Daoy (cell line): ENCODE results near the gene NBPF8. TPM values are rescaled to one million over a fixed set of nuclear protein-coding genes. Genes with fewer than 3 reads are reported as not detected.
"Not testable (repeated sequence)": the region's sequence is repeated elsewhere in the genome, so short reads cannot be mapped to it uniquely, and the experiment has no call there.

ENCODE experiments used
- DNase-seq: peaks from one replicate; pipeline ENCODE4 v3.0.0-alpha.2; 2015; ENCODE audit warnings: low read depth
- total RNA-seq: library from RNA; depleted of rRNA; stranded (reverse); fragments of >200 nt; shearing (Covaris generic); gene quantifications from 2 replicates; pipeline ENCODE4 v1.2.3, GENCODE V29; 2014; rRNA removed

NBPF8 gene, protein sequence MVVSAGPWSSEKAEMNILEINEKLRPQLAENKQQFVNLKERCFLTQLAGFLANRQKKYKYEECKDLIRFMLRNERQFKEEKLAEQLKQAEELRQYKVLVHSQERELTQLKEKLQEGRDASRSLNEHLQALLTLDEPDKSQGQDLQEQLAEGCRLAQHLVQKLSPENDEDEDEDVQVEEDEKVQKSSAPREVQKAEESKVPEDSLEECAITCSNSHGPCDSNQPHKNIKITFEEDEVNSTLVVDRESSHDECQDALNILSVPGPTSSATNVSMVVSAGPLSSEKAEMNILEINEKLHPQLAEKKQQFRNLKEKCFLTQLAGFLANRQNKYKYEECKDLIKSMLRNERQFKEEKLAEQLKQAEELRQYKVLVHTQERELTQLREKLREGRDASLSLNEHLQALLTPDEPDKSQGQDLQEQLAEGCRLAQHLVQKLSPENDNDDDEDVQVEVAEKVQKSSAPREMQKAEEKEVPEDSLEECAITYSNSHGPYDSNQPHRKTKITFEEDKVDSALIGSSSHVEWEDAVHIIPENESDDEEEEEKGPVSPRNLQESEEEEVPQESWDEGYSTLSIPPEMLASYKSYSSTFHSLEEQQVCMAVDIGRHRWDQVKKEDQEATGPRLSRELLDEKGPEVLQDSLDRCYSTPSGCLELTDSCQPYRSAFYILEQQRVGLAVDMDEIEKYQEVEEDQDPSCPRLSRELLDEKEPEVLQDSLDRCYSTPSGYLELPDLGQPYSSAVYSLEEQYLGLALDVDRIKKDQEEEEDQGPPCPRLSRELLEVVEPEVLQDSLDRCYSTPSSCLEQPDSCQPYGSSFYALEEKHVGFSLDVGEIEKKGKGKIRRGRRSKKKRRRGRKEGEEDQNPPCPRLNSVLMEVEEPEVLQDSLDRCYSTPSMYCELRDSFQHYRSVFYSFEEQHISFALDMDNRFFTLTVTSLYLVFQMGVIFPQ
- total RNA-seq, result 7.1 and 8.7 TPM in 2 replicates

DNA sequence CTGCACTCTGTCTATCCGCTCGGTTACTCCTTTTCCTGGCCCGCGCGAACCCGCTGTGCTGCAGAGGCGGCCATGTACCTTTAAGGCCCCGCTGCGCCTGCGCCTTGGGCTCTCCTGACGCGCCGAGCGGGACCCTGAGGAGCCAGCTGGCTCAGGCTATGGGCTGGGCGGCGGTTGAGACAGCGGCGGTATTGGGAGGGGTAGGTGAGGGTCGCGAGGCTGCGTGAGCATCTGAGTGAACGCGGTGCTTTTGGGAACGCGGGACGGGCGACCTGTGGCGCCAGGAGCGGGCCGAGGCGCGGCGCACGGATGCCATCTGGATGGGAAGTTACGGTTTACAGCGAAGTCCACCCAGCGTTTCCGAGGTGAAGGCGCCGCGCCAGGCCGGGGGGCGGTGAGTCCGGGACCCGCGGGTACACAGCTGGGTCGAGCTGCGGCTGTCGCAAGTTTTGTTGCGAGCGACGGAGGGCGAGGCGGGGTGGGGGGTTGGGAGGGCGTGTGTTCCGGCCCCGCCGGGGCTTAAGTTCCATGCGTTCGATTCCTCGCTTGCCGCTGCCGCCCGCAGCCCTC is at the start of gene NBPF8:
TSS of gene NBPF8 (plus strand) at position 125 of the 570 bp plus-strand sequence. CDS start 21,488 bp downstream, outside the sequence.
- peak; percentile 86 for DNase-seq

GRCh38 chr1:120367709-120368108 is 47.1 kb upstream of the NBPF8 start:
- DNase-seq, result not testable (repeated sequence)

DNA sequence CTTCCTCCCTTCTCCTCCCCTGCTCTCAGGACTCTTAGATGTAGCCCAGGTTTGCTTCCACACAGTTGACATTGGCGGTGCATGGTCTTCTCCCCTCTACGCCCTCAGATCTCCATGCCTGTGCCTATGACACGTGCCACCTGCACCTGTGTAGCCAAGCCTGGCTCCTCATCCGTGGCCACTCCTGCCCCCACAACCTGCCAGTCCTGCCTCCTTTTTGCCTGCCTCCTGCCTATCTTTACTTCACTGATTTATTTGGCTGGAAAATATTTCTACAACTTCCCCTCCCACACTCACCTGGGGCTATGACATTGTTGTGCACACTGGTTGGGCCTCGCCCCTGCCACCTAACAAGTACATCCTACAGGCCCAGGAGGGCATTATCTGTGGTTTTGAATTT is 28.2 kb upstream of the NBPF8 start:
- not testable (repeated sequence) for DNase-seq

GRCh38 chr1:120388597-120389126 is 26.2 kb upstream of the NBPF8 start:
- DNase-seq, result peak; percentile 64

GRCh38 chr1:120391365-120391764 is 23.5 kb upstream of the NBPF8 start:
- DNase-seq, result not testable (repeated sequence)

GRCh38 chr1:120393316-120394232 is 21.3 kb upstream of the NBPF8 start:
- DNase-seq, result not testable (repeated sequence)

- DNase-seq, result not testable (repeated sequence)
These were observed 9.5 kb upstream of the NBPF8 start for GRCh38 chr1:120405348-120405747.

GRCh38 chr1:120414451-120414850 is 384 bp upstream of the NBPF8 start:
- not testable (repeated sequence) for DNase-seq

- peak; percentile 84 for DNase-seq
These were observed 692 bp downstream of the NBPF8 start for GRCh38 chr1:120415492-120415961.

DNA sequence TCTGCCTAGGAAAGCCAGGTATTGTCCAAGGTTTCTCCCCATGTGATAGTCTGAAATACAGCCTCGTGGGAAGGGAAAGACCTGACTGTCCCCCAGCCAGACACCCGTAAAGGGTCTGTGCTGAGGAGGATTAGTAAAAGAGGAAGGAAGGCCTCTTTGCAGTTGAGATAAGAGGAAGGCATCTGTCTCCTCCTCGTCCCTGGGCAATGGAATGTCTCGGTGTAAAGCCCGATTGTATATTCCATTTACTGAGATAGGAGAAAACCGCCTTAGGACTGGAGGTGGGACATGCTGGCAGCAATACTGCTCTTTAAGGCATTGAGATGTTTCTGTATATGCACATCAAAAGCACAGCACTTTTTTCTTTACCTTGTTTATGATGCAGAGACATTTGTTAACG is 10.2 kb downstream of the NBPF8 start:
- not testable (repeated sequence) for DNase-seq

DNA sequence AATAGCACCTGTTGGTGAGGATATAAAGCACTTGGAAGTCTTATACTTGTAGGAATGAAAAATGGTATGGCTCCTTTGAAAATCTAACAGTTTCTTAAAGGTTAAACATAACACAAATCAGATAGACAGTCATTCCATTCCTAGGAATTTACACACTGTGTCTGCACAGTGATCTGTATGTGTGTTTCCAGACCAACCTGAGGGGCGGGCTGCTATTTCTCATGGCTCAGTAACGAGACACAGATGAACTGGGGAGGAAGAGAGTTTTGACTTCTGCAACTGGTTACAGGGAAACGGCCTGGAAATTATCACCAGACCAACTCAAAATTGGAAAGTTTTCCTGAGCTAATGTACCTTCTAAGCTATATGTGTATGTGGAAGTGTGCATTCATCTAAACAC is 16.8 kb downstream of the NBPF8 start:
- DNase-seq, result not testable (repeated sequence)

DNA sequence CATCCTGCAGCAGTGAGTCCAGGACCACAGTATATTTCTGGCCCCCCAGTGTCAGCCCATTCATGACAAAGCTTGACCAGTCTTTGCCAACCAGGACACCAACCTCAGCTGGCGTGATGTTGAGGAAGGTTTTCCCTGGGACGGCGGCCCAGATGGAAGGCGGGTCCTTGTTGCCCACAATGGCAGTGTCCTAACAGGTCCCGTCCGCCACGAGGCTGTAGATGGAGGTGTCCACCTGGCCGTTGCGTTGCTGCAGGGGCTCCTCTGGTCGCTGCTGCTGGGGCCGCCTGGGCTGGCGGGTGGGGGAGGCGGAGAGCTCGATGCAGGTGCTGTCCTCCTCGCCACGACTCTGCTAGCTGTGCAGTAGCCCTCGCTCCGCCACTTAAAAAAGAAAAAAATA is 19.0 kb downstream of the NBPF8 start:
- DNase-seq, result not testable (repeated sequence)

- not testable (repeated sequence) for DNase-seq
These were observed 34.3 kb downstream of the NBPF8 start for GRCh38 chr1:120449124-120449523.

Other genes with a start within 250 kb of the NBPF8 start
- 51.3 and 54.9 TPM in 2 replicates for gene SEC22B, start 238.5 kb upstream of the NBPF8 start, total RNA-seq